ENCODE data around the gene ANP32A.

The ANP32A gene

DNA sequence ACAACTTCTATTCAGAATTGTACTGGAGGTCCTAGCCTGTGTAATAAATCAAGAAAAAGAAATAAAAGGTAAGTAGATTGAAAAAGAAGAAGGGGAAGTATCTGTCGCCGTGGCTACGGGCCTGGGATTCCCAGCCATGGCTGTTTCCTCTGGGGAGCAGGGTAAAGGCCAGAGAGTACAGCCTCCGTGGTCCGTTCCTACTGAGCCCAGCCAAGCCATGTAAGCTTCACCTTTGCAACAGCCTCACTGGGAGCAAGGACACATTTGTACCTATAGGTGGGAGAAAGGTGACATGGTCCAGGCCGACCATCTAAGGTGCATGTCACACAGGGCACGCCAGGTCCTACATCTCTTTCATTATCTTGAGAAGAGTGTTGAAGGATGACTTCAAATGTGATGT is 71.3 kb downstream of the ANP32A start:
- TF ChIP-seq YY1 (IDR thresholded peaks at IDR 0.05; ENCODE audit: insufficient read depth, insufficient read length) (no peak), SUZ12 (IDR thresholded peaks at IDR 0.05; ENCODE audit: extremely low read depth, insufficient read depth, insufficient read length) (no peak), ZNF274 (IDR thresholded peaks at IDR 0.05; ENCODE audit: low read depth, low read length) (no peak)
- DNase-seq (ENCODE audit: low read depth, low spot score) = no peak
- H3K9me3 ChIP-seq (ENCODE audit: insufficient read depth, low read length) = no peaks in the 10 kb centered on the region

DNA sequence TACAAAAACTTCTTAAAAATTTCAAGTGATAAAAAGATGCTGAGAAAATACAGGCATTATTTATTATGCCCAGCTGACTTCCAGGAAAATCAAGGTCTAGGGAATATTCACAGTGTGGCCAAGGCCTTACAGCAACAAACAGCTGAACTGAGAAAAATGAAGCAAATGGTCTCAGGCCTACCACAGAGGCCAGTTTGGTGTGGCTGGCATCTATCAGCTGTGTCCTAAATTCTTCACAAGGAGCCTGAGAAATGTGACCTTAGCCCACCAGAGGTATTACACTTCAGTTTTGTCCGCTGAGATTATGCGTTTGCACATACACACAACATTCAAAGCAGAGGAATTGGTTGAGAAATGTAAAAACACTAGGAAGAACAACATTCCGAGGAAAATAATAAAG is 77.4 kb downstream of the ANP32A start:
- Histone ChIP-seq H3K4me1 (ENCODE audit: insufficient read depth, insufficient read length) (no peaks in the 10 kb centered on the region), H3K36me3 (ENCODE audit: insufficient read depth, insufficient read length, low read length) (no peaks in the 10 kb centered on the region), H3K9ac (ENCODE audit: insufficient read length, low read depth) (no peak overlapping the region), H3K4me3 (ENCODE audit: insufficient read length, low read depth) (no peak overlapping the region), H3K27me3 (ENCODE audit: insufficient read depth, insufficient read length) (no peaks in the 10 kb centered on the region), H3K9me3 (ENCODE audit: insufficient read depth, low read length) (no peaks in the 10 kb centered on the region)
- TF ChIP-seq ZNF274 (IDR thresholded peaks at IDR 0.05; ENCODE audit: low read depth, low read length) (no peak), SUZ12 (IDR thresholded peaks at IDR 0.05; ENCODE audit: extremely low read depth, insufficient read depth, insufficient read length) (no peak), YY1 (IDR thresholded peaks at IDR 0.05; ENCODE audit: insufficient read depth, insufficient read length) (no peak)
- no peak for DNase-seq (ENCODE audit: low read depth, low spot score)

More for the DNA sequence above, 71.3 kb downstream of the ANP32A start:
- Histone ChIP-seq H3K27me3 (ENCODE audit: insufficient read depth, insufficient read length) (no peaks in the 10 kb centered on the region), H3K9ac (ENCODE audit: insufficient read length, low read depth) (no peak overlapping the region), H3K4me1 (ENCODE audit: insufficient read depth, insufficient read length) (no peaks in the 10 kb centered on the region), H3K36me3 (ENCODE audit: insufficient read depth, insufficient read length, low read length) (no peaks in the 10 kb centered on the region), H3K4me3 (ENCODE audit: insufficient read length, low read depth) (no peak overlapping the region)

DNA sequence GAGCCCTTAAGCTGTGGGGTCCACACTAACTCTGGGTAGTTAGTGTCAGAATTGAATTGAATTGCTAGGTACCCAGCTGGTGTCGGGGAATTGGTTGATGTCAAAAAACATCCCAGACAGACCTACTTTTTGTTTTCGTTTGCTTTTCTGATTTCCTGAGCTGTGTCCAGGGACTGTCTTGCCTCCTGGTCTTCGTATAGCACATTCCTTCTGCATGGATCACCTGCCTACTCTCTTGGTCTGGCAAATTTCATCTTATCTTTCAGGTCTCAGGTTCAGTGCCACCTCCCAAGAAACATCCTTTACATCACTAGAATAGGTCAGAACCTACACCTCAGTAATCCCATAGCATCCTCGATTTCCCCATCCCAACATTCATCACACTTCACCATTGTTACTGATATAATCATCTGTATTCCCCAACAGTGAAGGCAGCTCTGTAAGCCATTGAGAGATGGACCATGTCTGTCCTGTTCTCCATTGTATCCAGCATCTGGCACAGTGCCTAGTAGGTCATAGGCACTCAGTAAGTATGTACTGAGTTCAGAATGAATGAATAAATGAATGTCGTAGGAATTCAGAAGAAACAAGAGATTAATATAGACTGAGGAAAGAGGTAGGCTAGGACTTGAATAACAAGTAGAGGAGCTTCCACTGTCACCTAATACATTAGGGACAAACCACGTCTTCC is 81.2 kb downstream of the ANP32A start:
- no peak overlapping the region for H3K4me3 ChIP-seq (ENCODE audit: insufficient read length, low read depth)
- H3K9me3 ChIP-seq (ENCODE audit: insufficient read depth, low read length) = no peaks in the 10 kb centered on the region
- H3K36me3 ChIP-seq (ENCODE audit: insufficient read depth, insufficient read length, low read length) = no peaks in the 10 kb centered on the region
- TF ChIP-seq SUZ12 (IDR thresholded peaks at IDR 0.05; ENCODE audit: extremely low read depth, insufficient read depth, insufficient read length) = no peak
- no peak for TF ChIP-seq ZNF274 (IDR thresholded peaks at IDR 0.05; ENCODE audit: low read depth, low read length)
- TF ChIP-seq YY1 (IDR thresholded peaks at IDR 0.05; ENCODE audit: insufficient read depth, insufficient read length) = no peak
- H3K9ac ChIP-seq (ENCODE audit: insufficient read length, low read depth) = no peak overlapping the region
- H3K4me1 ChIP-seq (ENCODE audit: insufficient read depth, insufficient read length) = no peaks in the 10 kb centered on the region
- no peaks in the 10 kb centered on the region for H3K27me3 ChIP-seq (ENCODE audit: insufficient read depth, insufficient read length)
- no peak for DNase-seq (ENCODE audit: low read depth, low spot score)

DNA sequence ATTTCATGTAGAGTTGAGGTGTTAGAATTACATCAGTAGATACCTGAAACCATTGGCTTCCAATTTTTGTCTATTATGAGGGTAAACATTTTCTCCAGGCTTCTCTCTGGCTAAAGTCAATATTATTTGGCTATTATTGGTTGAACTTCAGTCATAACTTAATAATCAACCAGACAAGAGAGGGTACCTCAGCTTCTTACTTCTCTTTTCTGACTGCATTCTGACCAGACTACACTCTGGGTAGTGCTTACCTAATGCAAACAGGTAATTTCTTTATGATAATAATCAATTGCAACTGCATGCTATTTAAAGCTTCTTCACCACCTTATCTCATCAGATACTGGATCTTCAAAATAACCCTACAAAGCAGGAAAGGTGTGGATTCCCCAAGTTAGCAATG is 85.1 kb downstream of the ANP32A start:
- Histone ChIP-seq H3K9me3 (ENCODE audit: insufficient read depth, low read length) (no peaks in the 10 kb centered on the region), H3K4me1 (ENCODE audit: insufficient read depth, insufficient read length) (peaks cover 12% of the 10 kb centered on the region), H3K4me3 (ENCODE audit: insufficient read length, low read depth) (no peak overlapping the region), H3K27me3 (ENCODE audit: insufficient read depth, insufficient read length) (no peaks in the 10 kb centered on the region), H3K36me3 (ENCODE audit: insufficient read depth, insufficient read length, low read length) (no peaks in the 10 kb centered on the region), H3K9ac (ENCODE audit: insufficient read length, low read depth) (no peak overlapping the region)
- no peak for DNase-seq (ENCODE audit: low read depth, low spot score)
- no peak for TF ChIP-seq YY1 (IDR thresholded peaks at IDR 0.05; ENCODE audit: insufficient read depth, insufficient read length)
- no peak for TF ChIP-seq SUZ12 (IDR thresholded peaks at IDR 0.05; ENCODE audit: extremely low read depth, insufficient read depth, insufficient read length)
- TF ChIP-seq ZNF274 (IDR thresholded peaks at IDR 0.05; ENCODE audit: low read depth, low read length) = no peak

DNA sequence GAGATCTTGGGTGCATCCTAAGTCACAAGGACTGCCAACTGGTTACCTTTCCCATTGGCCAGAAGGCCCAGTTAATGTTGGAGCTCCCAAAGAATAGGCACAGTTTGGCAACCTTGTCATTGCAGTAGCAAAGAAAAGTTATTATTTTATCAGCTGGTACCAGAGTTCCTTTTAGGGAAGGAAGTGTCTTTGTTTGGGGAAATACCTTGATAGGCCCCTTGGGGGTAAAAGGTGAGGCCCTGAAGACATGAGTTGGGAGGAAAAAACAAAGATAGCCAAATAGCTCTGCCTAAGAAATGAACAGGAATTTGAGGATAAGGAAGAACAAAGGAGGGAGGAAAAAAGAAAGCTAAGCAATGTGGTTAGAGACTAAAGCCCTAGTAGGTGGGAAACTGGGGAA is 85.8 kb downstream of the ANP32A start:
- no peaks in the 10 kb centered on the region for H3K9me3 ChIP-seq (ENCODE audit: insufficient read depth, low read length)
- DNase-seq (ENCODE audit: low read depth, low spot score) = no peak
- TF ChIP-seq YY1 (IDR thresholded peaks at IDR 0.05; ENCODE audit: insufficient read depth, insufficient read length) (no peak), SUZ12 (IDR thresholded peaks at IDR 0.05; ENCODE audit: extremely low read depth, insufficient read depth, insufficient read length) (no peak), ZNF274 (IDR thresholded peaks at IDR 0.05; ENCODE audit: low read depth, low read length) (no peak)

DNA sequence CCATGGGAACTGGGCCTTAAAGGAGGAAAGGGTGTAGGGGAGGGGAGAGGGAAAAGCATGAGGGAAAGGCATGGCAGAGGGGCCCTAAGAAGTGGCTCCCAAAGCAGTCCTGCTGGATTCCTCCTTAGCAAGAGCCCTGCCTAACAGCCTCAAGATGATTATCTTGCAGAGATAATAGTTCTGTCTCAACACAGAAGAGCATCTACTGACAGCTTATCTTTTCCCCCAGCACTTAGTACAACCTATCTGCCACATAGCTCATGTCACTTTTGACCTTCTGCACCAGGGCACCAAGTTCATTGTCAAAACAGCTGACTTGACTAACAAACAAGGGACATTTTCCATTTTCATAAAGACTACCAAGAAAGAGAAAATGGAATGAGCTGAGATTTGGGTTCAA is 86.3 kb downstream of the ANP32A start:
- H3K36me3 ChIP-seq (ENCODE audit: insufficient read depth, insufficient read length, low read length) = no peaks in the 10 kb centered on the region
- no peaks in the 10 kb centered on the region for H3K27me3 ChIP-seq (ENCODE audit: insufficient read depth, insufficient read length)
- peaks cover 16% of the 10 kb centered on the region for H3K4me1 ChIP-seq (ENCODE audit: insufficient read depth, insufficient read length)
- TF ChIP-seq YY1 (IDR thresholded peaks at IDR 0.05; ENCODE audit: insufficient read depth, insufficient read length) = no peak
- no peak for TF ChIP-seq SUZ12 (IDR thresholded peaks at IDR 0.05; ENCODE audit: extremely low read depth, insufficient read depth, insufficient read length)
- TF ChIP-seq ZNF274 (IDR thresholded peaks at IDR 0.05; ENCODE audit: low read depth, low read length) = no peak
- no peak overlapping the region for H3K4me3 ChIP-seq (ENCODE audit: insufficient read length, low read depth)
- no peaks in the 10 kb centered on the region for H3K9me3 ChIP-seq (ENCODE audit: insufficient read depth, low read length)
- DNase-seq (ENCODE audit: low read depth, low spot score) = no peak
- no peak overlapping the region for H3K9ac ChIP-seq (ENCODE audit: insufficient read length, low read depth)

More for the DNA sequence above, 85.8 kb downstream of the ANP32A start:
- Histone ChIP-seq H3K27me3 (ENCODE audit: insufficient read depth, insufficient read length) (no peaks in the 10 kb centered on the region), H3K36me3 (ENCODE audit: insufficient read depth, insufficient read length, low read length) (no peaks in the 10 kb centered on the region), H3K9ac (ENCODE audit: insufficient read length, low read depth) (no peak overlapping the region), H3K4me3 (ENCODE audit: insufficient read length, low read depth) (no peak overlapping the region), H3K4me1 (ENCODE audit: insufficient read depth, insufficient read length) (peaks cover 16% of the 10 kb centered on the region)

DNA sequence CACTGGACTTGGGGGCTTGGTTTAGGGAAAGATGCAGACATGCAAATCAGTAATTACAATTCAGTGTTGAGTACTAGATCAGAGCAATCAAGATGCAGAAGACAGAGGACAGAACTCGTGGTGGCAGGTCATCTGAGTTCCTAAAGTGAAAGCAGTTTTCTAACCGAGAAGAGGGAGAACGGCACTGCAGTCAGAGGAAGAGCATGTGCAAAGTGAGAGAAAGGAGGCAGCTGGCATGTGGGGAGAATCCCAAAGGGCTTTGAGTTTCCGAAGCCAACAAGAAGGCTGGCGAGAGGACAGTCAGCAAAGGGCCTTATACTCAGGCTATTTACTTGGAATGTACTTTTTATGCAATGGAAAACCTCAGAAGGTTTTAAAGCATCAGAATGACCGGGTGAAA is 87.0 kb downstream of the ANP32A start:
- Histone ChIP-seq H3K4me3 (ENCODE audit: insufficient read length, low read depth) (no peak overlapping the region), H3K4me1 (ENCODE audit: insufficient read depth, insufficient read length) (peaks cover 16% of the 10 kb centered on the region), H3K9me3 (ENCODE audit: insufficient read depth, low read length) (no peaks in the 10 kb centered on the region), H3K9ac (ENCODE audit: insufficient read length, low read depth) (no peak overlapping the region), H3K27me3 (ENCODE audit: insufficient read depth, insufficient read length) (no peaks in the 10 kb centered on the region), H3K36me3 (ENCODE audit: insufficient read depth, insufficient read length, low read length) (no peaks in the 10 kb centered on the region)
- no peak for DNase-seq (ENCODE audit: low read depth, low spot score)
- TF ChIP-seq ZNF274 (IDR thresholded peaks at IDR 0.05; ENCODE audit: low read depth, low read length) (no peak), YY1 (IDR thresholded peaks at IDR 0.05; ENCODE audit: insufficient read depth, insufficient read length) (no peak), SUZ12 (IDR thresholded peaks at IDR 0.05; ENCODE audit: extremely low read depth, insufficient read depth, insufficient read length) (no peak)
